Tibial nerve (tissue), 3 donors: ENCODE results near the gene CLRN2.

ENCODE experiments used
- POLR2A ChIP-seq, 2 donors: fragments of 450-650 bp; IDR thresholded peaks; one replicate each; pipeline ENCODE4 v1.6.1; 2017; ENCODE audit warnings: antibody characterized with exemption in 2 of 2, mild to moderate bottlenecking in 2 of 2, moderate library complexity in 2 of 2
- TF ChIP-seq, protein P1 (sequence below), 5 experiments: fragments of 200-600 bp in 3 of 5; fragments of 450-650 bp in 2 of 5; sonication (generic) in 3 of 5; IDR thresholded peaks; one replicate each; pipeline ENCODE4 v1.5.1; 2016 to 2019; ENCODE audit warnings: antibody characterized with exemption in 5 of 5, mild to moderate bottlenecking in 3 of 5, moderate library complexity in 2 of 5

DNA sequence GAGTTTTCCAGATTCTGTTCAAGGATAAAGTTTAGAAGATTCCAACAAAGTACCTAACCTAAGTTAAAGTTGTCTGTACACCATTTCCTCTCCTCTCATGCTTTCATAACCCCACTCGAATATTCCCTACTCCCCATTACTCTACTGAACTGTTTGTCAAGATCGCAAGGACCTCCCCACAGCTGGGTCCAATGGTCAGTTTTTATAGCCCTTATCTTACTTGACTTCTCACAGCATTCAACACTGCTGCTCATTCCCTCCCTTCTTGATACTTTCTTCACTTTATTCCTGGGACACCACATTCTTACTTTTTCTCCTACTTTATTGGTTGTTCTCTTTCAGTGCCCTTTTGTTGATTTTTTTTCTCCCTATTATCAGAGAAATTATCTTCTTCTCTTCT is 34.0 kb upstream of the CLRN2 start:
- TF ChIP-seq POLR2A (IDR thresholded peaks at IDR 0.05) = no peak
- TF ChIP-seq, protein P1, sequence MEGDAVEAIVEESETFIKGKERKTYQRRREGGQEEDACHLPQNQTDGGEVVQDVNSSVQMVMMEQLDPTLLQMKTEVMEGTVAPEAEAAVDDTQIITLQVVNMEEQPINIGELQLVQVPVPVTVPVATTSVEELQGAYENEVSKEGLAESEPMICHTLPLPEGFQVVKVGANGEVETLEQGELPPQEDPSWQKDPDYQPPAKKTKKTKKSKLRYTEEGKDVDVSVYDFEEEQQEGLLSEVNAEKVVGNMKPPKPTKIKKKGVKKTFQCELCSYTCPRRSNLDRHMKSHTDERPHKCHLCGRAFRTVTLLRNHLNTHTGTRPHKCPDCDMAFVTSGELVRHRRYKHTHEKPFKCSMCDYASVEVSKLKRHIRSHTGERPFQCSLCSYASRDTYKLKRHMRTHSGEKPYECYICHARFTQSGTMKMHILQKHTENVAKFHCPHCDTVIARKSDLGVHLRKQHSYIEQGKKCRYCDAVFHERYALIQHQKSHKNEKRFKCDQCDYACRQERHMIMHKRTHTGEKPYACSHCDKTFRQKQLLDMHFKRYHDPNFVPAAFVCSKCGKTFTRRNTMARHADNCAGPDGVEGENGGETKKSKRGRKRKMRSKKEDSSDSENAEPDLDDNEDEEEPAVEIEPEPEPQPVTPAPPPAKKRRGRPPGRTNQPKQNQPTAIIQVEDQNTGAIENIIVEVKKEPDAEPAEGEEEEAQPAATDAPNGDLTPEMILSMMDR (IDR thresholded peaks at IDR 0.05) = no peak
